Measurements from ENCODE around the gene GPBP1. TPM values are rescaled to one million over a fixed set of nuclear protein-coding genes. Genes with fewer than 3 reads are reported as not detected.

The GPBP1 gene
- total and polyA plus RNA-seq, 2 donors (not counting 3 experiments of a cell fraction or from before 2014, with no cell fraction given), result 11.7 to 57.4 TPM

DNA sequence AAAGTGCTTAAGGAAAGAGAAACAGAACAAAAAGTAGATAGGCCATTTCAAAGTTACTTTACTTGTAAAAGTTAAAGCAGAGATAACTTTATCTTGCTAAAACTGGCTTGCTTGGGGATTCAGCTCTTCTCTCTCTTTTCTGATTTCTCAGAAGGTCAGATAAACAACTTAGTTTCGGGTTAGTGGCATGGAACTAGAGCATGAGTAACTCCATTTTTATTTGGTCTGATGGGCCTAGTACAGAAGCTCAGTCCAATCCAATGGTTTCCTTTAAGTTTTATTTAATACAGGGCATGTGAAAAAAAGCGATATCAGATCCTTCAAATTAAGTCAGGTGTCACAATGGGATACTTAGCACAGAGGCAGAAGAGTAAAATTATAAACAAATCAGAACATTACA, 18.8 kb upstream of the GPBP1 start:
- BruUV-seq (replicated peaks), result no TSS peak
- no peaks in the 10 kb centered on the region for H3K4me1 ChIP-seq (ENCODE audit: control insufficient read depth, extremely low read depth, insufficient read depth, low read length)
- no peak overlapping the region for H3K27ac ChIP-seq (ENCODE audit: insufficient read depth, low read depth, low read length)
- intact Hi-C loops (cut with micrococcal nuclease) (no loop called here), dilution Hi-C loops (cut with MboI; ENCODE audit: extremely low pct_ligation_motif_present, low sequenced_read_pairs) (no loop called here)
- POLR2A ChIA-PET, result no interaction called here
- no peaks in the 10 kb centered on the region for H3K27me3 ChIP-seq (ENCODE audit: control insufficient read depth in 2 of 2, insufficient read depth in 2 of 2, low read length in 2 of 2)
- no peak overlapping the region for H3K4me3 ChIP-seq (replicated peaks in 1 of 3; ENCODE audit: insufficient read depth in 1 of 3, low read depth in 1 of 3, low read length in 3 of 3)
- no peak overlapping the region for H3K9ac ChIP-seq (replicated peaks; ENCODE audit: extremely low read depth, insufficient read depth, low read length)
- H3K9me3 ChIP-seq (replicated peaks; ENCODE audit: control insufficient read depth, insufficient read depth, low read length), result no peaks in the 10 kb centered on the region
- TF ChIP-seq MYC (IDR thresholded peaks at IDR 0.05; ENCODE audit: low read depth, low read length) (no peak), FOS (IDR thresholded peaks at IDR 0.05; ENCODE audit: borderline replicate concordance, insufficient read depth, low read length) (no peak), POLR2AphosphoS5 (IDR thresholded peaks at IDR 0.05; ENCODE audit: insufficient read depth, low read depth, low read length) (no peak), GATA2 (IDR thresholded peaks at IDR 0.05; ENCODE audit: insufficient read depth, insufficient read length, low read depth, low read length) (no peak), POLR2A (IDR thresholded peaks at IDR 0.05; ENCODE audit: low read depth, low read length) (no peak), JUN (IDR thresholded peaks at IDR 0.05; ENCODE audit: borderline replicate concordance, insufficient read depth, insufficient read length, low read depth) (no peak), EZH2 (IDR thresholded peaks at IDR 0.05; ENCODE audit: borderline replicate concordance, low read depth, low read length, severe bottlenecking) (no peak)
- TF ChIP-seq, protein P1, sequence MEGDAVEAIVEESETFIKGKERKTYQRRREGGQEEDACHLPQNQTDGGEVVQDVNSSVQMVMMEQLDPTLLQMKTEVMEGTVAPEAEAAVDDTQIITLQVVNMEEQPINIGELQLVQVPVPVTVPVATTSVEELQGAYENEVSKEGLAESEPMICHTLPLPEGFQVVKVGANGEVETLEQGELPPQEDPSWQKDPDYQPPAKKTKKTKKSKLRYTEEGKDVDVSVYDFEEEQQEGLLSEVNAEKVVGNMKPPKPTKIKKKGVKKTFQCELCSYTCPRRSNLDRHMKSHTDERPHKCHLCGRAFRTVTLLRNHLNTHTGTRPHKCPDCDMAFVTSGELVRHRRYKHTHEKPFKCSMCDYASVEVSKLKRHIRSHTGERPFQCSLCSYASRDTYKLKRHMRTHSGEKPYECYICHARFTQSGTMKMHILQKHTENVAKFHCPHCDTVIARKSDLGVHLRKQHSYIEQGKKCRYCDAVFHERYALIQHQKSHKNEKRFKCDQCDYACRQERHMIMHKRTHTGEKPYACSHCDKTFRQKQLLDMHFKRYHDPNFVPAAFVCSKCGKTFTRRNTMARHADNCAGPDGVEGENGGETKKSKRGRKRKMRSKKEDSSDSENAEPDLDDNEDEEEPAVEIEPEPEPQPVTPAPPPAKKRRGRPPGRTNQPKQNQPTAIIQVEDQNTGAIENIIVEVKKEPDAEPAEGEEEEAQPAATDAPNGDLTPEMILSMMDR (IDR thresholded peaks at IDR 0.05; ENCODE audit: extremely low read depth in 1 of 2, insufficient read depth in 1 of 2, low read depth in 1 of 2, low read length in 2 of 2), result no peak
- TF ChIP-seq, protein P2, sequence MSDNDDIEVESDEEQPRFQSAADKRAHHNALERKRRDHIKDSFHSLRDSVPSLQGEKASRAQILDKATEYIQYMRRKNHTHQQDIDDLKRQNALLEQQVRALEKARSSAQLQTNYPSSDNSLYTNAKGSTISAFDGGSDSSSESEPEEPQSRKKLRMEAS (IDR thresholded peaks at IDR 0.05; ENCODE audit: insufficient read depth, insufficient read length), result no peak
- H3K9me1 ChIP-seq (replicated peaks; ENCODE audit: control insufficient read depth, extremely low read depth, insufficient read depth, low read length), result no peaks in the 10 kb centered on the region
- no peak for FAIRE-seq
- H2AFZ ChIP-seq (ENCODE audit: low read depth, low read length), result no peak overlapping the region
- no peaks in the 10 kb centered on the region for H4K20me1 ChIP-seq (replicated peaks; ENCODE audit: control insufficient read depth, extremely low read depth, insufficient read depth, low read length)
- CTCF ChIA-PET, result interaction anchor here (0.6 to 1.6 kb wide), 3 partner anchors 9 to 643 kb away, joined by 3 to 7 read pairs (median 6); no protein-coding TSS in a partner anchor
- no peak overlapping the region for H3K4me2 ChIP-seq (ENCODE audit: insufficient read depth, low read length)
- no peaks in the 10 kb centered on the region for H3K36me3 ChIP-seq (ENCODE audit: control insufficient read depth in 2 of 2, extremely low read depth in 1 of 2, insufficient read depth in 2 of 2, low read length in 2 of 2)
- H3K79me2 ChIP-seq (ENCODE audit: control insufficient read depth, insufficient read depth, low read length), result no peaks in the 10 kb centered on the region
- no peak for DNase-seq (ENCODE audit: low read depth, low spot score)
